ENCODE data around the gene NPFFR1. TPM values are rescaled to one million over a fixed set of nuclear protein-coding genes. Genes with fewer than 3 reads are reported as not detected.
"Not testable (repeated sequence)": the region's sequence is repeated elsewhere in the genome, so short reads cannot be mapped to it uniquely, and the experiment has no call there.

Gene NPFFR1
- polyA plus RNA-seq, 3 donors from 2014 or later = not detected

GRCh38 chr10:70255329-70256299 is 28.2 kb downstream of the NPFFR1 start:
- H3K4me3 Mint-ChIP-seq = peak overlapping the region; percentile 21 to 73 (median 67)
- no peaks in the 10 kb centered on the region for H3K36me3 Mint-ChIP-seq
- H3K4me1 Mint-ChIP-seq = peaks cover 5 to 9% of the 10 kb centered on the region in 2 donors
- DNase-seq = peak; percentile 6 to 21 (median 19)
- H3K27ac Mint-ChIP-seq = no peak overlapping the region
- H3K27me3 Mint-ChIP-seq (ENCODE audit: low read depth in 3 of 3) = peaks cover 8 to 15% (median 8%) of the 10 kb centered on the region in 3 donors
- no peaks in the 10 kb centered on the region for H3K9me3 Mint-ChIP-seq

- no peak for DNase-seq
- H3K4me3 Mint-ChIP-seq = peak overlapping the region in 4 of 5 donors; percentile 23 to 67 (median 57)
- H3K36me3 Mint-ChIP-seq = no peaks in the 10 kb centered on the region
- peaks cover 5 to 9% of the 10 kb centered on the region in 2 donors for H3K4me1 Mint-ChIP-seq
- no peaks in the 10 kb centered on the region for H3K9me3 Mint-ChIP-seq
- H3K27me3 Mint-ChIP-seq (ENCODE audit: low read depth in 3 of 3) = peaks cover 8 to 15% (median 8%) of the 10 kb centered on the region in 3 donors
- no peak overlapping the region for H3K27ac Mint-ChIP-seq
Observed at GRCh38 chr10:70254778-70255328, 29.0 kb downstream of the NPFFR1 start.

- Mint-ChIP-seq H3K36me3 (no peaks in the 10 kb centered on the region), H3K4me3 (peak overlapping the region in 1 of 5 donors; percentile 13), H3K4me1 (peaks cover 5 to 9% of the 10 kb centered on the region in 2 donors), H3K27me3 (ENCODE audit: low read depth in 3 of 3) (peaks cover 7 to 15% (median 8%) of the 10 kb centered on the region in 3 donors), H3K27ac (no peak overlapping the region), H3K9me3 (no peaks in the 10 kb centered on the region)
- DNase-seq = no peak
Observed at GRCh38 chr10:70253878-70254765, 29.7 kb downstream of the NPFFR1 start.

- Mint-ChIP-seq H3K4me1 (peaks cover 5 to 9% of the 10 kb centered on the region in 2 donors), H3K9me3 (no peaks in the 10 kb centered on the region), H3K27ac (no peak overlapping the region), H3K36me3 (no peaks in the 10 kb centered on the region), H3K4me3 (no peak overlapping the region), H3K27me3 (ENCODE audit: low read depth in 3 of 3) (peaks cover 2 to 11% (median 11%) of the 10 kb centered on the region in 3 donors)
- no peak for DNase-seq
Observed at GRCh38 chr10:70250961-70251680, 32.7 kb downstream of the NPFFR1 start.

- no peaks in the 10 kb centered on the region for H3K4me1 Mint-ChIP-seq
- no peak overlapping the region for H3K27ac Mint-ChIP-seq
- no peak for DNase-seq
- H3K27me3 Mint-ChIP-seq (ENCODE audit: low read depth in 3 of 3) = peaks cover 0 to 8% (median 6%) of the 10 kb centered on the region in 3 donors
- H3K9me3 Mint-ChIP-seq = peaks cover 0 to 1% (median 0%) of the 10 kb centered on the region in 6 donors
- H3K36me3 Mint-ChIP-seq = no peaks in the 10 kb centered on the region
- no peak overlapping the region for H3K4me3 Mint-ChIP-seq
Observed at GRCh38 chr10:70247360-70247759, 36.4 kb downstream of the NPFFR1 start.

- DNase-seq = no peak
- Mint-ChIP-seq H3K36me3 (peaks cover 0 to 5% (median 4%) of the 10 kb centered on the region in 3 donors), H3K4me1 (no peaks in the 10 kb centered on the region), H3K27me3 (ENCODE audit: low read depth in 3 of 3) (peaks cover 5 to 7% (median 7%) of the 10 kb centered on the region in 3 donors), H3K27ac (no peak overlapping the region), H3K4me3 (no peak overlapping the region), H3K9me3 (peaks cover 0 to 1% (median 0%) of the 10 kb centered on the region in 6 donors)
Observed at GRCh38 chr10:70241081-70241480, 42.7 kb downstream of the NPFFR1 start.

GRCh38 chr10:70239986-70240385 is 43.8 kb downstream of the NPFFR1 start:
- H3K27me3 Mint-ChIP-seq (ENCODE audit: low read depth in 3 of 3); H3K36me3 Mint-ChIP-seq; H3K4me1 Mint-ChIP-seq; H3K27ac Mint-ChIP-seq; H3K9me3 Mint-ChIP-seq; H3K4me3 Mint-ChIP-seq; DNase-seq: not testable (repeated sequence)

- H3K4me1 Mint-ChIP-seq; DNase-seq; H3K27me3 Mint-ChIP-seq (ENCODE audit: low read depth in 3 of 3); H3K27ac Mint-ChIP-seq; H3K36me3 Mint-ChIP-seq; H3K9me3 Mint-ChIP-seq; H3K4me3 Mint-ChIP-seq: not testable (repeated sequence)
Observed at GRCh38 chr10:70239077-70239976, 44.5 kb downstream of the NPFFR1 start.

- H3K9me3 Mint-ChIP-seq; H3K4me3 Mint-ChIP-seq; H3K36me3 Mint-ChIP-seq; H3K27me3 Mint-ChIP-seq (ENCODE audit: low read depth in 3 of 3); H3K27ac Mint-ChIP-seq; DNase-seq: not testable (repeated sequence)
- H3K4me1 Mint-ChIP-seq = peaks cover 4 to 12% of the 10 kb centered on the region in 2 donors
Observed at GRCh38 chr10:70237958-70238536, 45.8 kb downstream of the NPFFR1 start.

GRCh38 chr10:70234668-70235447 is 48.9 kb downstream of the NPFFR1 start:
- no peaks in the 10 kb centered on the region for H3K9me3 Mint-ChIP-seq
- DNase-seq = no peak
- peaks cover under 1 to 5% (median 4%) of the 10 kb centered on the region in 3 donors for H3K36me3 Mint-ChIP-seq
- peak overlapping the region in 4 of 5 donors; percentile 9 to 33 (median 27) for H3K4me3 Mint-ChIP-seq
- H3K27me3 Mint-ChIP-seq (ENCODE audit: low read depth in 3 of 3) = peaks cover 2 to 4% (median 4%) of the 10 kb centered on the region in 3 donors
- peaks cover 15 to 23% of the 10 kb centered on the region in 2 donors for H3K4me1 Mint-ChIP-seq
- peak overlapping the region in 1 of 6 donors; percentile 1 for H3K27ac Mint-ChIP-seq

GRCh38 chr10:70233939-70234300 is 49.9 kb downstream of the NPFFR1 start:
- no peak for DNase-seq
- peaks cover 15 to 23% of the 10 kb centered on the region in 2 donors for H3K4me1 Mint-ChIP-seq
- peaks cover 4 to 6% (median 6%) of the 10 kb centered on the region in 3 donors for H3K36me3 Mint-ChIP-seq
- no peaks in the 10 kb centered on the region for H3K9me3 Mint-ChIP-seq
- peaks cover 2 to 4% (median 4%) of the 10 kb centered on the region in 3 donors for H3K27me3 Mint-ChIP-seq (ENCODE audit: low read depth in 3 of 3)
- peak overlapping the region; percentile 84 to 89 (median 87) for H3K4me3 Mint-ChIP-seq
- peak overlapping the region; percentile 52 to 91 (median 79) for H3K27ac Mint-ChIP-seq

Measured in immature natural killer cell (primary cell).